Smooth muscle cell (in vitro differentiated cells): ENCODE data around the gene ESRRB. TPM values are rescaled to one million over a fixed set of nuclear protein-coding genes. Genes with fewer than 3 reads are reported as not detected.

Source experiments
- DNase-seq: peaks from one replicate; lab custom pipeline; 2025; ENCODE audit not compliant: unreplicated experiment; lab: John Stamatoyannopoulos, UW
- H2AFZ ChIP-seq: fragments of 200-600 bp; sonication (generic); 2 replicates; pipeline ENCODE4 v1.6.0; 2016; ENCODE audit warnings: antibody characterized with exemption, low read depth, mild to moderate bottlenecking
- H3F3A ChIP-seq: fragments of 200-600 bp; sonication (generic); 2 replicates; pipeline ENCODE4 v1.6.0; 2017; ENCODE audit warnings: antibody characterized with exemption, low read depth
- H3K27ac ChIP-seq: fragments of 200-600 bp; sonication (generic); 2 replicates; pipeline ENCODE4 v1.5.1; 2016; ENCODE audit warnings: low read depth, mild to moderate bottlenecking
- H3K27me3 ChIP-seq: fragments of 200-600 bp; sonication (generic); 2 replicates; pipeline ENCODE4 v1.6.1; 2016; ENCODE audit warnings: low read depth, mild to moderate bottlenecking
- H3K36me3 ChIP-seq: fragments of 200-600 bp; sonication (generic); 2 replicates; pipeline ENCODE4 v1.5.1; 2016; ENCODE audit warnings: low read depth
- H3K4me1 ChIP-seq: fragments of 200-600 bp; sonication (generic); 2 replicates; pipeline ENCODE4 v1.5.1; 2016; ENCODE audit warnings: low read depth
- H3K4me2 ChIP-seq: fragments of 200-600 bp; sonication (generic); 2 replicates; pipeline ENCODE4 v1.6.0; 2016; ENCODE audit warnings: mild to moderate bottlenecking
- H3K4me3 ChIP-seq: fragments of 200-600 bp; sonication (generic); 2 replicates; pipeline ENCODE4 v1.5.1; 2016; ENCODE audit warnings: mild to moderate bottlenecking
- H3K79me2 ChIP-seq: fragments of 200-600 bp; sonication (generic); 2 replicates; pipeline ENCODE4 v1.6.0; 2016; ENCODE audit warnings: low read depth, mild to moderate bottlenecking
- H3K9ac ChIP-seq: fragments of 200-600 bp; sonication (generic); 2 replicates; pipeline ENCODE4 v1.6.0; 2016; ENCODE audit warnings: low read depth
- H3K9me3 ChIP-seq: fragments of 200-600 bp; sonication (generic); replicated peaks from 2 replicates; pipeline ENCODE4 v1.5.1; 2016; ENCODE audit warnings: low read depth
- H4K20me1 ChIP-seq: fragments of 200-600 bp; sonication (generic); 2 replicates; pipeline ENCODE4 v1.6.0; 2016; ENCODE audit warnings: low read depth
- CTCF ChIP-seq: fragments of 200-600 bp; sonication (generic); IDR thresholded peaks from 2 replicates; pipeline ENCODE4 v1.5.1; 2017; ENCODE audit warnings: borderline replicate concordance, mild to moderate bottlenecking, antibody characterized with exemption; ENCODE audit not compliant: insufficient read depth, poor library complexity, severe bottlenecking
- WGBS: methylation state at CpG from one replicate; pipeline ENCODE4 v1.1.7; 2016; ENCODE audit warnings: low lambda C conversion rate; 5-methylcytosine and 5-hydroxymethylcytosine counted together
- polyA plus RNA-seq: library from polyadenylated mRNA; unstranded; fragments of >200 nt; fragmentation: Nextera tagmentation; extraction: Ambion mirVana; gene quantifications from 2 replicates; pipeline ENCODE4 v1.2.1, GENCODE V29; 2016
- total RNA-seq: library from RNA; depleted of rRNA; stranded (reverse); fragments of >200 nt; gene quantifications from 2 replicates; pipeline ENCODE4 v1.2.3, GENCODE V29; 2014

ESRRB gene
- total and polyA plus RNA-seq, 2 experiments from 2014 or later = 0.72 TPM; not detected in 1

GRCh38 chr14:76351941-76352340 lies 24.0 kb upstream of the ESRRB start:
- H3F3A ChIP-seq = no peaks in the 10 kb centered on the region
- H3K27me3 ChIP-seq = peaks cover 17% of the 10 kb centered on the region
- H3K27ac ChIP-seq = no peak overlapping the region
- 83% methylated on average over 5 of the region's 5 CpGs for WGBS
- H3K4me2 ChIP-seq = no peak overlapping the region
- no peak for TF ChIP-seq CTCF
- no peaks in the 10 kb centered on the region for H3K79me2 ChIP-seq
- DNase-seq = no peak
- no peaks in the 10 kb centered on the region for H3K4me1 ChIP-seq
- no peaks in the 10 kb centered on the region for H3K36me3 ChIP-seq
- no peak overlapping the region for H3K4me3 ChIP-seq
- H2AFZ ChIP-seq = no peak overlapping the region
- no peak overlapping the region for H3K9ac ChIP-seq
- no peaks in the 10 kb centered on the region for H3K9me3 ChIP-seq
- H4K20me1 ChIP-seq = no peaks in the 10 kb centered on the region

- Histone ChIP-seq H2AFZ (no peak overlapping the region), H3K4me2 (peak overlapping the region; percentile 83)
Observed at GRCh38 chr14:76352639-76353281, 23.2 kb upstream of the ESRRB start.

GRCh38 chr14:76354310-76354709 lies 21.6 kb upstream of the ESRRB start:
- Histone ChIP-seq H3K36me3 (no peaks in the 10 kb centered on the region), H3K79me2 (no peaks in the 10 kb centered on the region), H3K27me3 (peaks cover 29% of the 10 kb centered on the region), H3F3A (no peaks in the 10 kb centered on the region), H3K4me1 (no peaks in the 10 kb centered on the region), H3K27ac (no peak overlapping the region), H2AFZ (no peak overlapping the region), H3K9ac (no peak overlapping the region), H4K20me1 (no peaks in the 10 kb centered on the region), H3K4me3 (no peak overlapping the region), H3K4me2 (no peak overlapping the region), H3K9me3 (no peaks in the 10 kb centered on the region)
- DNase-seq = no peak
- TF ChIP-seq CTCF = no peak
- 91% methylated on average over 4 of the region's 4 CpGs for WGBS

More at GRCh38 chr14:76352639-76353281, 23.2 kb upstream of the ESRRB start:
- Histone ChIP-seq H3K79me2 (no peaks in the 10 kb centered on the region), H3K9me3 (no peaks in the 10 kb centered on the region), H3K36me3 (no peaks in the 10 kb centered on the region), H3K27me3 (peaks cover 19% of the 10 kb centered on the region), H3K27ac (no peak overlapping the region), H4K20me1 (no peaks in the 10 kb centered on the region), H3K4me1 (no peaks in the 10 kb centered on the region), H3K4me3 (peak overlapping the region; percentile 37), H3F3A (no peaks in the 10 kb centered on the region), H3K9ac (no peak overlapping the region)
- 7% methylated on average over 30 of the region's 40 CpGs for WGBS
- peak; percentile 93 for TF ChIP-seq CTCF
- peak; percentile 21 for DNase-seq

GRCh38 chr14:76355771-76356170 lies 20.2 kb upstream of the ESRRB start:
- DNase-seq = no peak
- no peaks in the 10 kb centered on the region for H3K4me1 ChIP-seq
- peaks cover 42% of the 10 kb centered on the region for H3K27me3 ChIP-seq

More at GRCh38 chr14:76355771-76356170, 20.2 kb upstream of the ESRRB start:
- H3K9ac ChIP-seq = no peak overlapping the region
- no peaks in the 10 kb centered on the region for H3K9me3 ChIP-seq
- no peak overlapping the region for H3K4me2 ChIP-seq
- no peak for TF ChIP-seq CTCF
- 96% methylated on average over 3 of the region's 3 CpGs for WGBS
- H2AFZ ChIP-seq = no peak overlapping the region
- no peaks in the 10 kb centered on the region for H4K20me1 ChIP-seq
- no peak overlapping the region for H3K4me3 ChIP-seq
- H3K79me2 ChIP-seq = no peaks in the 10 kb centered on the region
- H3F3A ChIP-seq = no peaks in the 10 kb centered on the region
- no peak overlapping the region for H3K27ac ChIP-seq
- no peaks in the 10 kb centered on the region for H3K36me3 ChIP-seq
